HUDEP-2 (cell line): ENCODE measurements around the gene TRNAU1AP.
A peak's percentile ranks its signal among the peaks of the same experiment; 100 is the strongest.

Experiments used
- DNase-seq, 76 experiments: peaks; one replicate each; lab custom pipeline; 2025; ENCODE audit not compliant: unreplicated experiment in 76 of 76; lab: John Stamatoyannopoulos, UW

TRNAU1AP gene

DNA sequence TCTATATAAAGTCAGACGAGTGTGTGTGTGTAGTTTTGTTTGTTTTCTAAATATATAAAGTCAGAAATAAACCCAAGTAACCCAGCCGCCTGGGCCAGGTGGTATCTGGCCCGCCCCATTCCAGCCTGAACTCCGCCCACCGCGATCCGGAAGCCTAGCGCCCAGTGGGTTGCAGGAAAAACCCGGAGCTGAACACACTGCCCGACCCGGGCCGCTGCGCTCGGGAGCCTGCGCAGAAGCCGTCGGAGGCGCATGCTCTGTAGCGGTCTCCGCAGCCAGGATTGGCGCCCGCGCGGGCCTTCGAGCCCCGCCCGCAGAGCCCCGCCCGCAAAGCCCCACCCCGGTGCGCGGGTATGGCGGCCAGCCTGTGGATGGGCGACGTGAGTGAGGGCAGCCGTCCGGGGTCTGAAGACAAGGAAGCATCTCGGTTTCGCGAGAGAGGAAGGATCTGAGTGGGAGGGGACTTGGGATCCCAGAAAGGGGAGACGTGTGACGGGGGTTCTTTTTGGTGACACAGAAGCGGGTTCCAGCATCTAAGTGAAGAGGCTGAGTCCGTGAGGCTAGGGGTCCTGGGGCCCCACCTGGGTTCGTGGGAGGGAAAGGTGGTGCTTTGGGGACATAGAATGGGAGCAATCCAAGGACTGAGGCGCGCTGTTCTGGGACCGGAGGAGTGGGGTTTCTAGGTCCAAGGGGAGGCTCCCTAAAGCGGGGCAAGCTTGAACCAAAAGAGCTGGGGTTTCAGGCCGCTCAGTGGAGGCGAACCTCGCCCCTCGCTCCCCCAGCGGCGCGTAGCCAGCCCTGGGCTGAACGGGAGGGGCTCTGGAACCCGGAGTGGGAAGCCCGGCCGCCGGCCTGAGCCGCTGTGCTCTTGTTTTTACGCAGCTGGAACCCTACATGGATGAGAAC is at the start of gene TRNAU1AP:
TRNAU1AP (plus strand) TSS at position 328 of the 906 bp plus-strand sequence; CDS start at position 354, 26 bp downstream.
- peak in 74 of 76 experiments; percentile 58 to 98 (median 94) for DNase-seq

DNA sequence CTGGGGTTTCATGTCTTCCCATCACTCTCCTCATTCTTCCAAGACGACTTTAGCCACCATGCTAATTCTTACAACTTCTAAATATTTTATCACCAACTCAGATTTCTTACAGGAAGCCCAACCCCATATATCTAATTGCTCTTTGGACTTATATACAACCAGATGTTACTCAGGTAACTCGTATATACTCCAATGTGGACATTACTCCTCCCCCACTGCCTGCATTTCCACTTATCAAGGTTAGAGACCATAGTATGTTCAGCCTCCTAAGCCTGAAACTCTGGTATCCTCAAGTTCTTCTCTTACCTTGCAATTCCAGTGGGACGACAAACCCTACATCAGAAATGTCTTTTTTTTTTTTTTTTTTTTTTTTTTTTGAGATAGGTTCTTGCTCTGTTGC is 49.8 kb upstream of the TRNAU1AP start:
- DNase-seq = no peak

DNA sequence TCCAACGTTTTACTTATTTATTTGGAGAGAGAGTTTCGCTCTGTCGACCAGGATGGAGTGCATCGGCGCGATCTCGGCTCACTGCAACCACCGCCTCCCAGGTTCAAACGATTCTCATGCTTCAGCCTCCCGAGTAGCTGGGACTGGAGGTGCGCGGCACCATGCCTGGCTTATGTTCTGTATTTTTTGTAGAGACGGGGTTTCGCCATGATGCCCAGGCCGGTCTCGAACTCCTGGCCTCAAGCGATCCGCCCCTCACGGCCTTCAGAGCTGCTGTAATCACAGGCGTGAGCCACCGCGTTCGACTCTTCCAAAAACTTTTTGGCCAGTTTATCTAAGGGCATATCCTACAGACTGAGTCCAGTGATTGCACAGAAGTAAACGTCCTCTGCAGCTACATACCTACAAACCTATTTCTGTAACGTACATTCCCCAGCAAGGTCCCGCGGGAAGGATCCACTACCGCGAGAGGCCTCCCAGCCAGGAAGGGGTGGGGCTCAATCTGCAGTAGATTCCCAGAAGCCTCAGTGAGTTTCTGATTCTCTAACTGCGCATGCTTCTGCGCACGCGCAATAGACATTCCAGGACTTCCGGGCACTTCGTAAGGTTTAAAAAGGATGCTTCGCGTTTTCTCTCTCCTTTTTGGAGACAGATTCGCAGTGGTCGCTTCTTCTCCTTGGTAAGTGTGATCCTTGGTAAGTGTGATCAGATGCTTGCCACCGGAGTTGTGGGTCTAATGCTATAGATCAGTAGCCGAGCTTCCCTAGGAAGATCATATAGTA is 47.3 kb upstream of the TRNAU1AP start, which contains the start of gene RCC1:
RCC1 (plus strand) TSS at position 638 of the 782 bp plus-strand sequence. CDS start 23,824 bp downstream, outside the sequence.
- DNase-seq = peak in 75 of 76 experiments; percentile 36 to 97 (median 93)

DNA sequence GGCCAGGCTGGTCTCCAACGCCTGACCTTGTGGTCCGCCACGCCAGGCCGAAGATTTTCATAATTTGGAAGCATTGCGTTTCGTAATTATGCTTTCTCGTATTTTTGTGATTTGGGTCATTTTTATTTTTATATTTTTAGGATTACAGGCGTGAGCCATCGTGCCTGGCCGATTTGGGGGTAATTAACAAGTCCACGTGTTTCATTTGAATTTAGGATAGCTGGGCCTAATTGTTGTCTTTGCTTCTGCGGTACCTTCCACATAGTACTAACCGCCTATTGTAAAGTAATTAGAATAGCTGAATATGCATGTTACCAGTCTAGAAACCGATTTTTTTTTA is 46.0 kb upstream of the TRNAU1AP start:
- DNase-seq = peak in 2 of 76 experiments; percentile 16 to 48

DNA sequence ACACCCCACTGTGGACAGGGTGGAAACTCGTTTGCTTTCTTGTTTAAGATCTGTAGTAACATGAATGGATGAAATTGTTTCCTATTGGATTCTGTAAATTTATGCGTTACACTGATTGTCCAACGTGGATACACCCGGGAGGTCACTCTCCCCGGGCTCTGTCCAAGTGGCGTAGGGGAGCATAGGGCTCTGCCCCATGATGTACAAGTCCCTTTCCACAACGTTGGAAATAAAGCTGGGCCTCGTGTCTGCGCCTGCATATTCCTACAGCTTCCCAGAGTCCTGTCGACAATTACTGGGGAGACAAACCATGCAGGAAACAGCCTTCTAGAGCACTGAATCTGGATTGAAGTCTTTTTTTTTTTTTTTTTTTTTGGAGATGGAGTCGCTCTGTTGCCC is 45.6 kb upstream of the TRNAU1AP start:
- DNase-seq = peak in 16 of 76 experiments; percentile 12 to 52 (median 25)

DNA sequence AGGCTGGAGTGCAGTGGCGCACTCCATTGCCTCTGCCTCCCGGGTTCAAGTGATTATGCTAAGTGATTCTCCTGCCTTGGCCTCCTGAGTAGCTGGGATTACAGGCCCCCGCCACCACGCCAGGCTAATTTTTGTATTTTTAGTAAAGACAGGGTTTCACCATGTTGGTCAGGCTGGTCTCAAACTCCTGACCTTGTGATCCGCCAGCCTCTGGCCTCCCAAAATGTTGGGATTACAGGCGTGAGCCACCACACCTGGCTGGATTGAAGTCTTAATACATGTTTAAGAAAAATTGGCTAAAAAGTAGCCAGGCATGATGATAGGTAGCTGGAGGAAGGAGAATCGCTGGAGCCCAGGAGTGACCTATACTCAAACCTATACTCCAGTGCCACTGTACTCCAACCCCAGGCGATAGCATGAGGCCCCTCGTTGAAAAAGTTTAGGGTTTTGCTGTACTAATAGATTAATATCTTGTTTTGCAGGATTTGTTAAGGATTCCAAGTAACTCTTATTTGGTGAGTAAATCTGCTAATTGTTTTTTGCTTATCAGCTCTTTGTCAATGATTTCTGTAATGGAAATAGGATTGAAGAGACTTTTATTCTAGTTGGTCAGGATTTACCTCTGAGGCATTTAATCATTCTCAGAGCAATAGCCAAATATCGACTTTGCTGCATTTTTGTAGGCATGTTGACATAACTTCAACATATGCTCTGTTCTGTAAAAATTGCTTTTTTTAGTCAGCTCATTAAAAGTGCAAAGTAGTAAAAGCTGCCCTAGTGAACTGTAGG is 45.0 kb upstream of the TRNAU1AP start:
- peak in 11 of 76 experiments; percentile 13 to 47 (median 24) for DNase-seq

DNA sequence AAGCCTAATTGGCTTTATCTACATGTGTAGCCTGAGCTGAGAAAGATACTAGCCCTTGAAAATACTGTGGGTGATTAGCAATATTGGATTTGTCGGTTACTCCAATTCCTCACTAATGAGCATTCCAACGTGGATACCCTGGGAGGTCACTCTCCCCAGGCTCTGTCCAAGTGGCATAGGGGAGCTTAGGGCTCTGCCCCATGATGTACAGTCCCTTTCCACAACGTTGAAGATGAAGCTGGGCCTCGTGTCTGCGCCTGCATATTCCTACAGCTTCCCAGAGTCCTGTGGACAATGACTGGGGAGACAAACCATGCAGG is 44.5 kb upstream of the TRNAU1AP start:
- peak in 9 of 76 experiments; percentile 13 to 43 (median 27) for DNase-seq

DNA sequence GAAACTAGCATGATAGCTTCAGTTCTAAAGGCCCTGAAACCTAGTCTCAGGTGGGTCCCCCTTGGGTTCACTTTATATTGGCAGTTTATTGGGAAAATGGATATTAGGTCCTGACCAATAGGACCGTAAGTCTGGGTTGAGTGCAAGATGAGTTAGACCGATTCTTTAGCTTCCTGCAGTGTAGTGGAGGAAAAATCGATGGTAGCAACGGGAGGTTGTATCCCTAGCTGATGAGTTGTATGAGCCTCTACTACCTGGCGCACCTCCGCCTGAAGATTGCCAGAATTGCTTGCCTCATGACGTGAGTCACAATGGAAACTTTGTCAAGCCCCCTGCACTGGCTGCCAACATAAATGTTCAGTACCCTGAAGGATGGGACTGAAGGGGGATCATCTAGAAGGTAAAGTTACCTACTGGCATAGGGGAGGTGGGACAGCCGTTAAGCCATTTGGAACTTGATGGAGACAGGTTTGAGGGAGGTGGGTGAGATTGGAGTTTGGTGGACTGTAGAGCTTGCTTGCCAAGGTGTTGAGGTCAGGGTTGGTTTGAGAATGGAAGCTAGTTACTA is 43.1 kb upstream of the TRNAU1AP start:
- DNase-seq = peak in 25 of 76 experiments; percentile 17 to 69 (median 51)

DNA sequence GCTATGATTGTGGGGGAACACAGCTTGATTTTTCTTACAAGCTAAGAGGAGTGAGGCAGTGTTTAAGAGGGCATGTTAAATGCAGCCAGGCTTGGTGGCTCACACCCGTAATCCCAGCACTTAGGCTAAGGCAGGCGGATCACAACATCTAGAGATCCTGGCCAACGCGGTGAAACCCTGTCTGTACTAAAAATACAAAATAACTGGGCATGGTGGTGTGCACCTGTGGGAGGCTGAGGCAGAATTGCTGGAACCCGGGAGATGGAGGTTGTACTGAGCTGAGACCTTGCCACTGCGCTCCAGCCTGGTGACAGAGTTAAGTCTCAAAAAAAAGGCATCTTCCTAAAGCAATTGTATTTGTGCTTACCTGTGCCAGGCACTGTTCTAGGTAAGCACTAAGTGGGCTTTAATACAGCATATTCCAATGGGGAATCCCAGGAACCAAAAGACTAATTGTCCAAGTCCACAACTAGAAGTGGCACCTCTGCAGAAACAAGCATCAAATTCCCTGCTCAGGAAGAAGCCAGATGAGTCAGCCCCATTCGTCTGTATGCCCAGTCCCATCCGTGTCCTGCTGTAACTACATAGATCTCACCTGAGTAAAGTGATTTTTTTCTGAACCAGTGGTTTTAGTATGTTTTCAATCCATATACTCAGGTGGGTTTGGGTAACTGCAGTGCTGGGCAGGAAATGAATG is 42.5 kb upstream of the TRNAU1AP start:
- DNase-seq = peak in 41 of 76 experiments; percentile 23 to 83 (median 55)

DNA sequence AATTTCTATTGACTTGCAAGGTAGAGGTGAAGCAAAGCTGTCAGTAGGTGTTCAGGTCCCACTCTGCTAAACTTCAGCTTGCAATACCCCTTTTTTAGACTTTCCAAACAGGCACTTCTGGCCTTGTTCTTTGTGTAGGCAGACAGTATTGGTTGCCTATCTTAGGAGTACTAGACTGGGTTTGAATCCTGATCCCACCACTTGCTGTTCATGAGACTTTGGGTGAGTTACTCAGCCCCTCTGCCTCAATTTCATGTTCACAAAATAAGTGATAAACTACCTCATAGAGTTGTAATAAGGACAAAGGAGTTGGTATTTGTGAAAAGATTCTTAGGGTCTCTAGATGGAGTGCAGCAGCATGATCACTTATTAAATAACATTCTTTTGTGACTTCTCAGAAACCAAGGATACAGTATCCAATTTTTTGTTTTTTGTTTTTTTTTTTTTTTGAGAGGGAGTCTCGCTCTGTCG is 41.9 kb upstream of the TRNAU1AP start:
- DNase-seq = peak in 30 of 76 experiments; percentile 32 to 81 (median 60)

DNA sequence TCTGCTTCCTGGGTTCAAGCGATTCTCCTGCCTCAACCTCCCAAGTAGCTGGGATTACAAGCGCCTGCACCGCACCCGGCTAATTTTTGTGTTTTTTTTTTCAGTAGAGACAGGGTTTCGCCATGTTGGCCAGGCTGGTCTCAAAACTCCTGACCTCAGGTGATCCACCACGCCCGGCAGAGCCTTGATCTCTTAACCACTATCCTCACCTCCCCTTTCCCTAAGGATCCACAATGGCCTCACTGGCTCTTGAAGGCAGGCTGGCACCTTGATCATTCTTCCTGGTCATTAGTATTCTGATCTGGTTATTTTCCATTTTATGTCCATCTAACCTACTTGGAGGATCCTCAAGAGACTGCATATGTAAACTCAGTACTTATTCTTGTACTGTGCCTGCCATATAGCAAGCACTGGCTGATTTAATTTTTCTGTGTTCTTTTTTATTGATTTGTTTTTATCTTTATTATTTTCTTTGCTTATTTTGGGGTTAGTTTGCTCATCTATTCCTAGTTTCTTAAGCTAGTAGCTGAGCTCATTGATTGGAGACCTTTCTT is 40.8 kb upstream of the TRNAU1AP start:
- DNase-seq = peak in 14 of 76 experiments; percentile 13 to 60 (median 26)

DNA sequence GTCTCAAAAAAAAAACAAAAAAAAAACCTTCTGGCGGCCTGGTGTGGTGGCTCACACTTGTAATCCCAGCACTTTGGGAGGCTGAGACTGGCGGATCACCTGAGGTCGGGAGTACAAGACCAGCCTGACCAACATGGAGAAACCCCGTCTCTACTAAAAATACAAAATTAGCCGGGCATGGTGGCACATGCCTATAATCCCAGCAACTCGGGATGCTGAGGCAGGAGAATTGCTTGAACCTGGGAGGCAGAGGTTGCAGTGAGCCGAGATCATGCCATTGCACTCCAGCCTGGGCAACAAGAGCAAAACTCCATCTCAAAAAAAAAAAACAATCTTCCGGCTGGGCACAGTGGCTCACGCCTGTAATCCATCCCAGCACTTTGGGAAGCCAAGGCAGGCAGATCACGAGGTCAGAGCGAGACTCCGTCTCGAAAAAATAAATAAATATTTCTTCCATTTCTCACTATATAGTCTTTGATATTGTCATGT is 38.4 kb upstream of the TRNAU1AP start:
- DNase-seq = peak in 7 of 76 experiments; percentile 35 to 61 (median 44)

DNA sequence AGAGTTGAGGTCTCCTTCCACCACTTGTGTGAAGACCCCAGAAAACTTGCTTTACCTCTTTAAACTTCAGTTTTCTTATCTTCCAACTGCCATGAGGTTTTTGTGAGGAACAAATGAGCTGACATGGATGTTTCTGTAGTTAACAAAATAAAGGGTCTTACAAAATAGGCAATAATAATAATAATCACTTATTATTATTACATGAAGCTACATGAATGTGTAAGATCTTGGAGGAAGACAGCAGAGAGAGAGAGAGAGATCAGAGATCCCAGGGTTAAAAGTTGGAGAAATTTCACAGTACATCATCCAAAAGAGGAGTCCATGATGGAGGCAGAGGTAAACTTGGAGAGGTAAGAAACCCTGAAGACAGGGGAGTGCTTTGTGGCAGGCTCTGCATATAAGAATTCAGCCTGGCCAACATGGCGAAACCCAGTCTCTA is 36.3 kb upstream of the TRNAU1AP start:
- DNase-seq = no peak

DNA sequence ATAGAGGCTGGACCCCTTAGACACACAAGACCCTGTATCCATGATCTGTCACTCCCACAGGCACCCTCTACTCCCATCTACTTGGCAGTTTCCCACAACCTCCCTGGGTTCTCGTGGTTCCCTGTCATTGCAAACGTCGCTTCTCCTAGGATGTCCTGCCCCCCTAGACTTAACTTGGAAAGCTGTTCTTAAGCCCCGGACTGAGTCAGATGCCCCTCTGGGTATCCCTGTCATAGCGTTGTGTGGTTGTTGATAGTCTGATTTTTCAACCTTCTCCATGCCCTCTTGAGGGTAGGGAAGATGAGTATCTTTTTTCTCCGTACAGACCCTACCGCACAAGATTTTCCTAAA is 35.3 kb upstream of the TRNAU1AP start:
- DNase-seq = peak in 2 of 76 experiments; percentile 40 to 63

DNA sequence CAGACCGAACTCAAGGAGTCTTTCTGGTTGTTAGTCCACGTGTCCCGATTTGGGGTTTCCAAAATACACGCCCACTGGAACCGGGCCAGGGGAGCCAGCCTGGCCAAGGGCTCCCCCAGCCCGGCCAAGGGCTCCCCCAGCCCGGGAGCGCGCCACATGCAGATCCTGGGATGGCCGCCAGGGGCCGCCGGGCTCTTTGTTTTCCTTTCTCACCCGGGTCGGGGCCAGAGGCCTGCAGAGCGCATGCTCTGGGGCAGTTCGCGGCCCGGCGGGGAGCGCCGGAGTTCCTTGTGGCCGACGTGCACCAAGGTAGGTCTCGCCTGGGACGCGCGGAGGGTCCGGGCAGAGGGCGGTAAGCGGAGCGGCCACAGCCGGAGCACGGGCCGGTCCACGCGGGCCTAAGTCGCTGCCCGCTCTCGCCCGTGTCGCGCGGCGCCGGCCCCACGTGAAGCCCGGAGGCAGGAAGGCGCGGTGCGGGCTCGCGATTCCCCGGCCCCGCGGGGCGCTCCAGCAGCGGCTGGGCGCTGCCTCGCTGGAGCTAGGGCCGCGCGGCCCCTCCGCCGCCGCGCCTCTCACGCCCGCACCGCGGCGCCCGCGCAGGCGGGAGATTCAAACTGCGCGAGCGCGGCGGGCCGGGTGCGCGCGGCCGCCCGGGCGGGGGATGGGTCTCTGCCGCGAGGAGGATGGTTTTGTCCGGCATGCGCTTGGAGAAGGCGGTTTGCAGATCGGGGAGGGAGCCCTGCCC is 34.7 kb upstream of the TRNAU1AP start:
- peak in 74 of 76 experiments; percentile 34 to 91 (median 80) for DNase-seq

DNA sequence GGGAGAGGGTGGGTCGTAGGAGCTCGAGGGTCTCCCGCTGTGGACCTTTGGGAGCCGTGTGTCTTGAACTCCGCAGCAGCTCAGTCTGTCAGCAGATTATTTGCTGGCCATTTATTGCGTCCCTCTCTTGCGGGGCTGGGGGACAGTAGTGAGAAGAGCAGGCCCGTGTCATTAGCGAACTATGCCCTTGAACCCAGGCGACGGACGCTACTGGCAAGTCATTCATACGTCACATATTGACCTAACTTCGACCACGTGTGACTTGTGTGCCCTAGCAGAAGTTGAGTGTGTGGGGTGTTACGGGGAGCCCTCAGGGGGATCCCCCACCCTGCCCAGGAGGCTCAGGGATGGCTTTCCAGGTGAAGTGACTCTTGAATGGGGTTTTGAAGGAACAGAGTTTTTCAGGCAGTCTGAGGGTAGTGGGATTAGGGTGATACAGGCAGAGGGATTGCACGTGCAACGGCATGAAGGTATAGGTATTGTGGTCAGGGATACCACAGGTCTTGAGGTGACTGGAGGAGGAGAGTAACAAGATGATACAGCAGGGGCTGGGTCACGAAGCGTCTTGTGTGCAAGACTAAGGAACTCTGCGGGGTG is 34.0 kb upstream of the TRNAU1AP start:
- peak in 36 of 76 experiments; percentile 10 to 60 (median 40) for DNase-seq

DNA sequence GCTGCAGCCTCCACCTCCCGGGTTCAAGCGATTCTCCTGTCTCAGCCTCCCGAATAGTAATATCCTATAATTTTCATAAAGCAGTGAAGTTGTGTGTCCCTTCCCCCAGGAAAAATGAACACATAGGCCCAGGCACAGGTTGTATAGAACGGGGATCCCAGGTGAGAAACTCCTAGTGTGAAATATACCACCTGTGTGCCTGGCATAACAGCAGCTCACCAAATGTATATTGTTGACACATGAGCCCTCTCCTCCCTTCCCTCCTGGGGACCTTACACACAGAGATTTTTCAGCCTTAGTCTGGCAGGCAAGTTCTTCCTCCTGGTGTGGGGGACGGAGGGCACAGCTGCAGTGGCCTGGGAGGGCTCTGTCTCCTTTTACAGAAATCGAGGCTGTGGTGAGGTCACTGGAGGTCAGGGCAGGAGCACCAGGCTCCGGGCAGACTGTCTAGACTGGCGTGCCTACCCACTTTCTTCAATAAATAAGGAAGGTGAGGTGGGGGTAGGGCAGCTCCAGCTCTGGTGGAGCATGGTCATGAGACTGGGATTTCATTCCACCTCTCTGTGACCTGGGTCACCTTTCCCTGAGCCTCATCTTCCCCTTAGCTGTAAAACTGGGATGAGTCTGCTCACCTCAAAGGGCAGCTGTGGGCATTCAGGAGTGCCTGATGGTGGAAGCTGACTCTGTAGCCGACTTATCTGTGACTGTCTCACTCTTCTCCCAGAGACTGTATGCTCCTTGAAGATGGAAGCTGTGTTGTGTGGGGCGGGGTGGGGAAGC is 32.7 kb upstream of the TRNAU1AP start:
- DNase-seq = peak in 1 of 76 experiments; percentile 3
